ENCODE data around the gene ASB14. TPM values are rescaled to one million over a fixed set of nuclear protein-coding genes. Genes with fewer than 3 reads are reported as not detected.
"Not testable (repeated sequence)": the region's sequence is repeated elsewhere in the genome, so short reads cannot be mapped to it uniquely, and the experiment has no call there.

Gene ASB14
- total RNA-seq = not detected

- no peak for DNase-seq (ENCODE audit: low spot score)
These were observed at the start of gene ASB14 for GRCh38 chr3:57292159-57292896. TSS of gene ASB14 (minus strand) at chr3:57292685. CDS start at chr3:57292033, 652 bp downstream.

GRCh38 chr3:57339071-57339642 lies 46.7 kb upstream of the ASB14 start:
- DNase-seq (ENCODE audit: low spot score) = not testable (repeated sequence)

GRCh38 chr3:57338272-57339070 lies 46.0 kb upstream of the ASB14 start:
- not testable (repeated sequence) for DNase-seq (ENCODE audit: low spot score)

- no peak for DNase-seq (ENCODE audit: low spot score)
These were observed 42.9 kb upstream of the ASB14 start for GRCh38 chr3:57335283-57335938.

GRCh38 chr3:57331078-57331610 lies 38.7 kb upstream of the ASB14 start:
- DNase-seq (ENCODE audit: low spot score) = no peak

GRCh38 chr3:57326498-57326897 lies 34.0 kb upstream of the ASB14 start:
- not testable (repeated sequence) for DNase-seq (ENCODE audit: low spot score)

GRCh38 chr3:57314204-57314603 lies 21.7 kb upstream of the ASB14 start:
- no peak for DNase-seq (ENCODE audit: low spot score)

- no peak for DNase-seq (ENCODE audit: low spot score)
These were observed 17.4 kb upstream of the ASB14 start for GRCh38 chr3:57309769-57310360.

- DNase-seq (ENCODE audit: low spot score) = not testable (repeated sequence)
These were observed 11.0 kb upstream of the ASB14 start for GRCh38 chr3:57303520-57303919.

- DNase-seq (ENCODE audit: low spot score) = peak; percentile 20
These were observed 5.6 kb upstream of the ASB14 start for GRCh38 chr3:57298041-57298440.

- DNase-seq (ENCODE audit: low spot score) = no peak
These were observed 527 bp upstream of the ASB14 start for GRCh38 chr3:57292897-57293526.

GRCh38 chr3:57288403-57288802 lies 4.1 kb downstream of the ASB14 start:
- no peak for DNase-seq (ENCODE audit: low spot score)

- DNase-seq (ENCODE audit: low spot score) = no peak
These were observed 5.3 kb downstream of the ASB14 start for GRCh38 chr3:57287205-57287604.

- DNase-seq (ENCODE audit: low spot score) = no peak
These were observed 9.2 kb downstream of the ASB14 start for GRCh38 chr3:57283334-57283733.

GRCh38 chr3:57281715-57282114 lies 10.8 kb downstream of the ASB14 start:
- no peak for DNase-seq (ENCODE audit: low spot score)

GRCh38 chr3:57279685-57280084 lies 12.8 kb downstream of the ASB14 start:
- no peak for DNase-seq (ENCODE audit: low spot score)

- no peak for DNase-seq (ENCODE audit: low spot score)
These were observed 14.2 kb downstream of the ASB14 start for GRCh38 chr3:57278237-57278636.

- no peak for DNase-seq (ENCODE audit: low spot score)
These were observed 17.1 kb downstream of the ASB14 start for GRCh38 chr3:57275393-57275792.

- no peak for DNase-seq (ENCODE audit: low spot score)
These were observed 17.6 kb downstream of the ASB14 start for GRCh38 chr3:57274845-57275244.

- DNase-seq (ENCODE audit: low spot score) = no peak
These were observed 24.1 kb downstream of the ASB14 start for GRCh38 chr3:57268416-57268815.

GRCh38 chr3:57261929-57262328 lies 30.6 kb downstream of the ASB14 start:
- no peak for DNase-seq (ENCODE audit: low spot score)
